PC-3 (cell line): ENCODE data around the gene BIRC5.

Experiments used
- EZH2 ChIP-seq: fragments of 300-600 bp; sonication (generic); IDR thresholded peaks from one replicate; pipeline ENCODE4 v1.6.1; 2017; ENCODE audit warnings: antibody characterized with exemption, mild to moderate bottlenecking, low read length; ENCODE audit not compliant: unreplicated experiment
- EZH2phosphoT487 ChIP-seq: fragments of 300-600 bp; sonication (generic); IDR thresholded peaks from 2 replicates; pipeline ENCODE4 v1.6.1; 2018; ENCODE audit warnings: mild to moderate bottlenecking, antibody characterized with exemption, low read length, borderline replicate concordance
- TF ChIP-seq, protein P1 (sequence below): fragments of 300-600 bp; sonication (generic); conservative IDR thresholded peaks from 2 replicates; pipeline ENCODE4 v1.5.1; 2017; ENCODE audit warnings: antibody characterized with exemption, low read depth, mild to moderate bottlenecking, low read length

DNA sequence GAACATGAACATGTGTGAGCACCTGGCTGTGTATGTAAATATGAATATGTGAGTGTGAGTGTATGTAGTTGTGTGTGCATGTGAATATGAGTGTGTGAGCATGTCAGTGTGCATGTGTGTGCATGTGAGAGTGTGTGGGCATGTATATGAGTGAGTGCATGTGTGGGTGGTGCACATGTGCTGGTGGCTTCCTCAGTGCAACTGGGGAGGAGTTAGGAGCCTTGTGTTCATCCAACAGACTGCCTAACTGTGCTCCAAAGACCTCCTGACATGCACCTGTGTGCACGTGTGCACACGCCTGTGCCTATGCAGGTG, 18.8 kb downstream of the BIRC5 start:
- TF ChIP-seq, protein P1, sequence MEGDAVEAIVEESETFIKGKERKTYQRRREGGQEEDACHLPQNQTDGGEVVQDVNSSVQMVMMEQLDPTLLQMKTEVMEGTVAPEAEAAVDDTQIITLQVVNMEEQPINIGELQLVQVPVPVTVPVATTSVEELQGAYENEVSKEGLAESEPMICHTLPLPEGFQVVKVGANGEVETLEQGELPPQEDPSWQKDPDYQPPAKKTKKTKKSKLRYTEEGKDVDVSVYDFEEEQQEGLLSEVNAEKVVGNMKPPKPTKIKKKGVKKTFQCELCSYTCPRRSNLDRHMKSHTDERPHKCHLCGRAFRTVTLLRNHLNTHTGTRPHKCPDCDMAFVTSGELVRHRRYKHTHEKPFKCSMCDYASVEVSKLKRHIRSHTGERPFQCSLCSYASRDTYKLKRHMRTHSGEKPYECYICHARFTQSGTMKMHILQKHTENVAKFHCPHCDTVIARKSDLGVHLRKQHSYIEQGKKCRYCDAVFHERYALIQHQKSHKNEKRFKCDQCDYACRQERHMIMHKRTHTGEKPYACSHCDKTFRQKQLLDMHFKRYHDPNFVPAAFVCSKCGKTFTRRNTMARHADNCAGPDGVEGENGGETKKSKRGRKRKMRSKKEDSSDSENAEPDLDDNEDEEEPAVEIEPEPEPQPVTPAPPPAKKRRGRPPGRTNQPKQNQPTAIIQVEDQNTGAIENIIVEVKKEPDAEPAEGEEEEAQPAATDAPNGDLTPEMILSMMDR = no peak
- TF ChIP-seq EZH2 (no peak), EZH2phosphoT487 (no peak)
